Inferior parietal cortex (tissue), 1 donor: ENCODE results near the gene PSME2.

Experiments used
- DNase-seq: peaks from one replicate; pipeline ENCODE4 v3.0.0-alpha.2; 2016; ENCODE audit errors: extremely low spot score

Gene PSME2

DNA sequence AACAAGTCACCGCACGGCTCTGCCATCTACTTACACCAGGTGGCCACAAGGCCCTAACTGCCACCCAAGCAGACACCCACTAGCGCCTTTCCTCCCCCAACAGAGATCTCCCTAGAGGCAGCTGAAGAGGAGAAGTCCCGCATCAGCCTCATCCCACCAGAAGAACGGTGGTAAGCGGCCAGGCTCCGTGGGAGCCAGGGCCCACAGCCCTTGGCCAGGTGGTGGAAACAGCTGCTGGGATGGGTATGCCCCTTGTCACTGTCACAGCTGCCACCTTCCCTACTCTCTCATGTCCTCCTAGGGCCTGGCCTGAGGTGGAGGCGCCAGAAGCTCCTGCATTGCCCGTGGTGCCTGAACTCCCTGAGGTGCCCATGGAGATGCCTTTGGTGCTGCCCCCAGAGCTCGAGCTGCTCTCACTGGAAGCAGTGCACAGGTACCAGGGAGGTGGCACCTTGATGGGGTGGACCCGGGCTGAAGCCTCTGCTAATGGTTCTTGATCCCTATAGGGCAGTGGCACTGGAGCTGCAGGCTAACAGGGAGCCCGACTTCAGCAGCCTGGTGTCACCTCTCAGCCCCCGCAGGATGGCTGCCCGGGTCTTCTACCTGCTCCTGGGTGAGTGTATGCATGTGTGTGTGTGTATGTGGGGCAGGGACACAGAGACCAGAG lies 33.0 kb upstream of the PSME2 start:
- DNase-seq: no peak

DNA sequence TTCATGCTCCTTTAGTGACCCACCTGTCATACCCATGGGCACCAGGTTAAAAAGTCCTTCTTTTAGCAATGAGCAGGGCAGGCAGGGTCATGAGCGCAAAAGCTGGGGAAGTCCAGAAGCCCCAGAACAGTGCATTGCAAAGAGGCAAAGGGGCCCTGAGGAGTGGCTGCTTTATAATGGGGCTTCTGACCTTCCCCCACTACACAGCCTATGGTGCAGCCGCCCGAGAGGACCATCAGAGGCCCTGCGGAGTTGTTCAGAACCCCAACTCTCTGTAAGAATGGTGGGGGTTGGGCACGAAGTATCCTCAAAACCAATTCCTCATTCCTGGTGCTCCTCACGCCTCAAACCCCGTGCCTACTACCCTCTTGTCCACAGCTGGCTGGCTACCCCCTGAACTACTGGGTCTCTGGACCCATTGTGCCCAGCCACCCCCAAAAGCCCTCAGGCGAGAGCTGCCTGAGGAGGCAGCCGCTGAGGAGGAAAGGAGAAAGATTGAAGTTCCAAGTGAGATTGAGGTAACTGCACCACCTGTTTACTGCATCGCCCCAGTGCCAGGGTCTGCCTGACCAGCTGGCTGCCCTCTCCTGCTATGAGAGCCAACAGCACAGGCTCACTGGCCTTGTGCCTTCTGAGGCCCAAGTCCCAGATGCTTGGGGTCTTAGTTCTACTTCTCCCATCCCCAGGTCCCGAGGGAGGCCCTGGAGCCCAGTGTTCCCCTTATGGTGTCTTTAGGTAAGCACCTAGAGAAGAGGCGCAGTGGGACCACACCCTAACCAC lies 32.2 kb upstream of the PSME2 start:
- no peak for DNase-seq

DNA sequence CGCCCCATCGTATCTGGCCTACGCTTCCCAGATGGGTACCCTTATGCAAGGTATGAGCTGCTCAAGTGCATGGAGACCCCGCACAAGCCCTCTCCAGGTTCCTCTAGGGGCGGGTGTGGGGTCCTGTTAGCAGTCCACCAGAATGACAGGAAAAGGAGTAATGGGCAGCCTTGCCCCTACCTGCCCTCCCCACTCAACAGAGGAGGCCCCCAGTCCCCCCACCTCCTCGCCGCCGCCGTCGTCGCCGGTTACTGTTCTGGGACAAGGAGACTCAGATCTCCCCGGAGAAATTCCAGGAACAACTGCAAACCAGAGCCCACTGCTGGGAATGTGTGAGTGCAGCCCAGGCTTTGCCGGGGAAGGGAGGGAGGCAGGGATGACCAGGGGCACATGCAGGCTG lies 31.5 kb upstream of the PSME2 start:
- DNase-seq: no peak

DNA sequence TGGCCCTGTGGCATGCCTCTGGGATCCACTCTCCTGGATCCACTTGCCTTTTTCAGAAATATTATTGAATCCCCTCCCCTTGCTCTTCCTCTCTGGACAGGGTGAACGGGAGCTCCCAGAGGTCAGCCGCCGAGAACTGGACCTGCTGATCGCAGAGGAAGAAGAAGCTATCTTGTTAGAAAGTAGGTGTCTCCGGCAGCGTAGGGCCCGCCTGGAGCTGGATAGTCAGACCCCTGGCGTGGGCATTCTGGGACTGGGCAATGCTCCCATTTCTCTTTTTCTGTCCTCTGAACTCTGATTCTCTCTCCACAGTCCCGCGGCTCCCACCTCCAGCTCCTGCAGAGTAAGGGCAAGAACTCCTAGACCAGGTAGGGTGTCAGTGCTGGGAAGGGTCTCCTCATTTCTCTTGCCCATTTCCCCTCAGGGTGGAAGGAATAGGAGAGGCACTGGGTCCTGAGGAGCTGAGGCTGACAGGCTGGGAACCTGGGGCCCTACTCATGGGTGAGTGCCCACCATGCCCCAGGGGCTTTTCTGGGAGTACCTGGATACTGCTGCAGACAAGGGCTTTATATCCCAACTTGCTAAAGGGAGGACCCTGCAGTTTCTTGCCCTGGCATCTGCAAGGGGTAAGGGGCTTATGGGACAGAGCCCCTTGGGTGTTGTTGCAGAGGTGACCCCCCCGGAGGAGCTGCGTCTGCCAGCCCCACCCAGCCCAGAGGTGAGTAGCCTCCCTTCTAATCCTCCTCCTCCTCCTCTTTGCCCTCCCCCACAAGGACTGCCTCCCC lies 30.8 kb upstream of the PSME2 start:
- DNase-seq: no peak

DNA sequence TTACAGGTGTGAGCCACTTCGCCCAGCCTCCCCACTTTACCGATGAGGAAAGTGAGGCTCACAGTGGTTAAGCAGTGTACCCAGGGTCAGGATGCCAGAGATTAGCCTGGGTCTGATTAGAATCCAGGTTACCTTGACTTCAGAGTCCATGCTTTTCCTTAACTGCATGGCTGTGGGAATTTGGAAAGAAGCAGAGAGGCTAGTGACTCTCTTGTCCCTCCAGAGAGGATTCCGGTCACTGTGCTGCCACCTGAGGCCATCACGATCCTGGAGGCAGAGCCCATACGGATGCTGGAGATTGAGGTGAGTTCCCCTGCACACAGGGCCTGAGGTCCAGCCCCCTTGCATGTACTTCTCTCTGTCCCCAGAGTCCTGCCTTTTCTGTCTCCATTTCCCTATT lies 30.2 kb upstream of the PSME2 start:
- DNase-seq: no peak

DNA sequence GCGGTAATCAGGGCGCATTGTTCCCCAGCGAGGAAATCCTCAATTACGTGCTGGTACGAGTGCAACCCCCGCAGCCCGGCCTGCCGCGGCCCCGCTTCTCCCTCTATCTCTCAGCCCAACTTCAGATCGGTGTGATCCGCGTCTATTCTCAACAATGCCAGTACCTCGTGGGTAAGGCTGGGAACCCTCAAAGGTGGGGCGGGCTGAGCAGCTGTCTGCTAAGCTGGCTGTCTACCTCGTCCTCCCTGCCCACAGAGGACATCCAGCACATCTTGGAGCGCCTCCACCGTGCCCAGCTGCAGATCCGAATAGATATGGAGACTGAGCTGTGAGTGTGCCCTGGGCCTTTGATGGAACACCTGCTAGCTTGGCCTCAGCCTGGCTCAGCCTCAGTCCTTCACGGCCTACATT lies 26.5 kb upstream of the PSME2 start:
- no peak for DNase-seq

DNA sequence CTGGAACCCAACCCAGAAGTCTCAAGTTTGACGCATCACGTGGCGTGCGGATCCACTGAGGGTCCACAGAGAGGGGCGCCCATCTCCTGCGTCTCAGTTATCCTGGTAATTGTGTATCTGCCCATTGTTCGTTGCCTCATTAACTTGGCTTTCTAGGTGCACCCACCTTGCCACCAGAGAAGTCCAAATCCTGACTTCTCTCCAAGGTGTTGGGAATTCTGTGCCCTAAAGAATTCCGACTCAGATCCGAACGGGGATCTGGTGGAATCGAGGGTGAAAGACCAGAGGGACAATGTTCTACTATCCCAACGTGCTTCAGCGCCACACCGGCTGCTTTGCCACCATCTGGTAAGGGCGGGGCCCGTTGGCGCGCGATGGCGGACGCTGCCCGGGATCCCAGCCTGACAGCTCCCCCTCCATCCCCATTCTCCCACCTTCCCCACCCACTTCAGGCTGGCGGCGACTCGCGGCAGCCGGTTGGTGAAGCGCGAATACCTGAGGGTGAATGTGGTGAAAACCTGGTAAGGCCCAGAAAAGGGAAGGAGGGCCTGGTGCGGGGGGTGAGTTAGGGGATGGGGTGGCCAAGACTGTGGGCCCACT lies 26.0 kb upstream of the PSME2 start:
- DNase-seq: no peak

DNA sequence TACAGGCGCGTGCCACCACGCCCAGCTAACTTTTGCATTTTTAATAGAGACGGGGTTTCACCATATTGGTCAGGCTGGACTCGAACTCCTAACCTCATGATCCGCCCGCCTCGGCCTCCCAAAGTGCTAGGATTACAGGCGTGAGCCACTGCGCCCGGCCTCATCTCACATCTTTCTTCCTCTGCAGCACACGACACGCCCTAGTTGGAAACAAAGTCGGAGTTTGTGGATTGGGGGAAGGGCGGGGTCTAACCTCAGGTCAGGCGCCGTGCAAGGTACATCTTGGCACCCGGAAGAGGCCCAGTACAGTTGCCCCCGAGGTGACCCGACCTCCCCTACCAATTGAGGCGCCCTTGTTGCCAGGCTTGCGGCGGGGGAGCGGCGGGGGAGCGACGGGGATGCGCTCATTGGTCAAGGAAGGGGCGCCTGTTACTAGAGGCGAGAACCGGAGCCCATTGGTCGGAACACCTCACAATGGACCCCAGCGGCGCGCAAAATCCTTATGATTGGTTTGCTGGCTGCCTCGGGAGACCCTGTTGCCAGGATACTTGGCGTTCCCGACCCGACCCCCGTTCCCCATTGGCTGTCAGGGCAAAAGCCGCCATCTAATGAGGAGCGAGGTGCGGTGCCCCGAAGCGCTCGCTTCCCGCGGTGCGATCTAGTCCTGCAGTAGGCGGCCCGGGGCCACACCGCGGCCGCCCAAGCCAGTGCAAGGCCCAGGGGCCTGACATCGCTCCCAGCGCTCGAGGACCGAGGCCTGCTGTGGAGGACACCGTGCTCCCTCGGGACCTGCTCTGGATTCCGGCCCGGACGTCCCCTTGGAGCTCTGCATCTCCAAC lies 25.2 kb upstream of the PSME2 start, which contains the start of gene REC8:
Gene REC8 (plus strand): TSS at position 659 of the 839 bp plus-strand sequence. CDS start 473 bp downstream, outside the sequence.
- peak; percentile 88 for DNase-seq

DNA sequence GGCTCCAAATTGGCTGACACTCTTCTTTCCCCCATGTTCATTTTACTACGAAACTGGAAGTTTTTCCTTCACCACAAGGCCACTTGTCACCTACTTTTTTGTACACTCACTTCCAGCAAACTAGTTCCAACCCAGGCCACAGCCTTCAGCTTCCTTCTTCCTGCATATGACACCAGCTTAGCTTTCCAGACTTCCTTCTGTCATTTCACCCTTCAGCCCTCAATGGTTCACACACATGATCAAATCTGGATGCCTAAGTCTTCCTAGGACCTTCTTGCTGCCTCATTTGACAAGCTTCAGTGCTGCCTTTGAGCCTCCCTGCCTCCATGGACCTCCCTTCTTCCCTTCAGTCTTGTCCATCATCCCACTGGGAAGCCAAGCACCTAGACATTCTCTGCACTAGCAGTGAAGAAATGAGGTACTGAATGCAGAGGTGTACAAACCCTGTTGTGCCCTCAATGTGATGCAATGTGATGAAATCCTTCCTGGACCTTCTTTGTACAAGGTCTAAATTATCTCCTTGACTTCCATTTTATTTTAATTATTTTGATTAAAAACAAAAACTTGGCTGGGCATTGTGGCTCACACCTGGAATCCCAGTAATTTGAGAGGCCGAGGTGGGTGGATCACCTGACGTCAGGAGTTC lies 21.2 kb upstream of the PSME2 start:
- no peak for DNase-seq

DNA sequence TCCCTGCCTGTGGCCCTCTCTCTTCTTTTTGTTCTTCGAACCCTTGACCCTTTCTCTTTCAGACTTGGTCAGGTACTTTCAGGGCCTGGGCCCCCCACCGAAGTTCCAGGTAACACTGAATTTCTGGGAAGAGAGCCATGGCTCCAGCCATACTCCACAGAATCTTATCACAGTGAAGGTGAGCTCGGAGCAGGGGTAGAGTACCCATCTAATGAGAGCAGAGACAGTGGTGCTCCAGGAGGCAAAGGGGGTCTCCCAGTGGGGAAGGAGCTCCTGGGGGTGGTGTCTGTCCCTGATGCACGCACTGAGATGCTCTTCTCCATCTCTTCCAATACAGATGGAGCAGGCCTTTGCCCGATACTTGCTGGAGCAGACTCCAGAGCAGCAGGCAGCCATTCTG lies 19.4 kb upstream of the PSME2 start:
- no peak for DNase-seq

DNA sequence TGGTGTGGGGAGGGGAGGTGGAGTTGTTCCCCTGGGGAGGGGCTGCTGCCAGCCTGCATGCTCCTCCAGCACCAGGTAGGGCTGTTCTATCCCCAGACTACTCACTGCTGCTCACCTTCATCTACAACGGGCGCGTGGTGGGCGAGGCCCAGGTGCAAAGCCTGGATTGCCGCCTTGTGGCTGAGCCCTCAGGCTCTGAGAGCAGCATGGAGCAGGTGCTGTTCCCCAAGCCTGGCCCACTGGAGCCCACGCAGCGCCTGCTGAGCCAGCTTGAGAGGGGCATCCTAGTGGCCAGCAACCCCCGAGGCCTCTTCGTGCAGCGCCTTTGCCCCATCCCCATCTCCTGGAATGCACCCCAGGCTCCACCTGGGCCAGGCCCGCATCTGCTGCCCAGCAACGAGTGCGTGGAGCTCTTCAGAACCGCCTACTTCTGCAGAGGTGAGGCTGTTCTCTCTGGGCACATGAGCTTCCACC lies 18.1 kb upstream of the PSME2 start:
- DNase-seq: no peak

DNA sequence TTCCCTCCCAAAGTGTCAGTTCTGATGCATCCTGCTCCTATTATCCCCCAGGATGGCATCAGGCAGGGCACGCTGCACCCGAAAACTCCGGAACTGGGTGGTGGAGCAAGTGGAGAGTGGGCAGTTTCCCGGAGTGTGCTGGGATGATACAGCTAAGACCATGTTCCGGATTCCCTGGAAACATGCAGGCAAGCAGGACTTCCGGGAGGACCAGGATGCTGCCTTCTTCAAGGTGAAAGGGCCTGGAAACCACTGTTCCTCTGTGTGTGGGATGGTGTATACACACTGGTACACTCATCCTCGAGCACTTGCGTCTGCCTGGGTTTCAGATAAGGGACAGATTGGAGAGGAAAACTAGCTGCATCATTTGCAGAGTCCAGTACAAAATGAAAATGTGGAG lies 15.7 kb upstream of the PSME2 start:
- no peak for DNase-seq

DNA sequence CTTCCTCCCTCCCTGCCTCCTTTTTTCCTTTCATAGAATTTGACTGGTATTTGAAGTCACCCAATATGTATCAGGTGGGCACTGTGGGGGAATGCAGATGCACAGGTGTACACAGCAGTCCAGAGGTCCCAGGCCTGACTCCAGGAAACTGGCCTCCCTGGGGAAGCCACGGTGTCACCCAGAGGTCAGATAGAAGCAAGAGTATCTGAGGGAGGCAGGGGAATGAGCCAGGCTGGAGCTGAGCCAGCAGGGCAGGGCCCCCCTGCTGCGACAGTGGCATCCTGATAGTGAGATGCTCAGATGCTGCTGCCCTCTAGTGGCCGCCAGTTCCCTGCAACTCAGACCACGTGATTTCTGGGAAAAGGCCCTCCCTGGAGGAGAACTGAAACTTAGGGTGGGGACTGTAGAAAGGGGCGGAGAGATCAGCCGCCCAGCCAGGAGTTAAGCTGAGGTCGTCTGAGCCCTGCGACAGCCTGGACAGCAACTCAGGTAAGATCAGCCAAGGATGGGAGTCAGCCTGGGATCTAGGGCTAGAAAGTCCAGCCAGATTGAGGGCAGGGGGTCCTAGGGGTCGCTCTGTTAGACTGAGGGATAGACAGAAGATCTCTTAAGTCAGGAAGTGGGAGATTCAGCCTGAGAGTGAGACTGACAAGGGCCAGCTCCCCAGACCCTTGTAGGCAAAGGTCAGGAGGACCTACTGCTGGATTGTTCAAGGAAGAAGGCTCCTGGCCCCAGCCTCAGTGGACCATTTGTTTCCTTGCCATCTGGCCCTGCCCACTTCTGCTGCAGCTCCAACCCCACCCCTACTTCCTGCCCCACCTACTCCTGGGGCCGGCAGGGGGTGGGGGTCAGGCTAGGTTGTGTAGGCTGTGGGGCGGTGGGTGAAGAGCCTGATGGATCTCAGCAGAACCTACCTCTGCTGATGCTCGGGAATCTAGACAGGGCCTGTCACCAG lies 14.7 kb upstream of the PSME2 start, which contains the start of gene IRF9:
Gene IRF9 (plus strand): TSS at position 416 of the 955 bp plus-strand sequence. CDS start 880 bp downstream, outside the sequence.
- peak; percentile 97 for DNase-seq

DNA sequence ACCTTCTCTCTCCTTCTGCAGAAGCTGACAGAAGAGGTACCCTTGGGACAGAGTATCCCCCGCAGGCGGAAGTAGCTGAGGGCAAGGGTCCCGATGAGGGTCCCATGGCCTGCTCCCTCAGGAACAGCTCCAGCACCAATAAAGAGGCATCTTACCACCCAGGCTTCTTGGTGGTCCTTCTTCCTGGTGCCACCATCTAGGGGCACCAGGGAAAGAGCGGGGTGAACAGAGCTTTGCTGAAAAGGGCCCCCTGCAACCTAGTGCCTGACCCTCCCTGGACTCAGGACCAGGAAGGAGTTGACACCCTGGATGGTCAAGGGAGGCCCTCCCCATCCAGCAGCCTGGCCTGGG lies 14.1 kb upstream of the PSME2 start:
- DNase-seq: no peak

DNA sequence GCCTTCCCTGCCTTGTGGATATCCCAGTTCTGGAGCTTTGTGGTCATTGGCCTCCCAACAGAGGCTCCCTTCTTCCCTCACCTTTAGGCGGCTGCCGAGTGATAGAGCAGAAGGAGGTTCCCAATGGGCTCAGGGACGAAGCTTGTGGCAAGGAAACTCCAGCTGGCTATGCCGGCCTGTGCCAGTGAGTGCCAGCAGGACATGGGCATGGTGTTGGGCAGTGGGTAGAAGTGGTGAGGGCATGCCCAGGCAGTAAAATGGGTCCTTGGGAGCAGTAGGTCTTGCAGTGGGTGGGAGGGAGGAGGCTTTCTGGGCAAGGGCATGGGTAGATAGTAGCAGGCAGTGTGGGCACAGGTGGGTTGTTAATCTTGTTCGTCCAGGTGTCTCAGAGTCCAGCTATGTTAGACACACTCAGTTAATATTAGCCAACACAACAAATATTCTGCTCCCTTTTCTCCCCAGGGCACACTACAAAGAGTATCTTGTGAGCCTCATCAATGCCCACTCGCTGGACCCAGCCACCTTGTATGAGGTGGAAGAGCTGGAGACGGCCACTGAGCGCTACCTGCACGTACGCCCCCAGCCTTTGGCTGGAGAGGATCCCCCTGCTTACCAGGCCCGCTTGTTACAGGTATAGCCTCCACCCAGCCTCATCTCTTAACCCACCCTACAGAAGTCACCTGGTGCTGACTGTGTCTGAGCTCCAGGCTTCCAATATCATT lies 13.5 kb upstream of the PSME2 start:
- DNase-seq: no peak

DNA sequence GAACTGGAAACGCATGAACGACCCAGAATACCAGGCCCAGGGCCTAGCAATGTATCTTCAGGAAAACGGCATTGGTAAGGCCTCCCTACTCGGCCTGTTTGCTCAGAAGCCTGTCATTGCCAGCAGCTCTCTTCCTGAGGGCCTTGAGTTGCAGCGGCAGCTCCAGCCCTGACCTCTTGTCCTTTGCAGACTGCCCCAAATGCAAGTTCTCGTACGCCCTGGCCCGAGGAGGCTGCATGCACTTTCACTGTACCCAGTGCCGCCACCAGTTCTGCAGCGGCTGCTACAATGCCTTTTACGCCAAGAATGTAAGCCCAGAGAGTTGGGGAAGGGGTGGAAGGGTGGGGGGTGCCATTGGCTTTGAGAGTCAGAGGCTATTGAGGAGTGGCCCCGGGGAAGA lies 10.9 kb upstream of the PSME2 start:
- no peak for DNase-seq

DNA sequence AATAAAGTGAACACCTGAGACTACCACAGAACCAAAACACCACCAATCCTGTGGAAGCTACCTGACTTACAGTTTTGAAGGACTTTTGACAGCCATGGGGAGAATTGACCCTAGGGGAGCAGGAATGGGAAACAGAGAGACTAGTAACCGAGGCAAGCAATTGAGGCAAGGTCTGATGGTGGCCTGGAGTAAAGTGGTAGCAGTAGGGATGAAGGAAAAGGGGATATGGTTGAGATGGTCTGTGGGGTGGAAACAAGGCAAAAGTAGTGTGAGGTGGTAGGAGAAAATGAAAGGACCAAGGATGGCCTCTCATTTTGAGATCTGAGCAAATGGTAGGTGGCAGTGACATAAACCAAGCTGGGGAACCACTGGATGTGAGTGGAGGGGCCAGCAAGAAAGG lies 10.4 kb upstream of the PSME2 start:
- no peak for DNase-seq

DNA sequence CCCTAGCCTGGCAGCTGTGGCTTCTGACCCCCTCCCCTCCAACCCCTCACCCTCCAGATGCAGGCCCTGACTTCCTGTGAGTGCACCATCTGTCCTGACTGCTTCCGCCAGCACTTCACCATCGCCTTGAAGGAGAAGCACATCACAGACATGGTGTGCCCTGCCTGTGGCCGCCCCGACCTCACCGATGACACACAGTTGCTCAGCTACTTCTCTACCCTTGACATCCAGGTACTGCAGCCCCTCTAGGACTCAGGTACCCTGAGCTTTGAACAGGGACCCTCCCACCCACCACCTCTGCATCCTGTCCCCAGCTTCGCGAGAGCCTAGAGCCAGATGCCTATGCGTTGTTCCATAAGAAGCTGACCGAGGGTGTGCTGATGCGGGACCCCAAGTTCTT lies 8.7 kb upstream of the PSME2 start:
- DNase-seq: no peak
